Karpas-422 (cell line): ENCODE measurements around the gene VEPH1. TPM values are rescaled to one million over a fixed set of nuclear protein-coding genes. Genes with fewer than 3 reads are reported as not detected.

ENCODE experiments used
- DNase-seq: peaks from one replicate; pipeline ENCODE4 v3.0.0-alpha.2; 2015
- H2AFZ ChIP-seq: fragments of 200-600 bp; sonication (generic); 2 replicates; pipeline ENCODE4 v1.6.1; 2014; ENCODE audit warnings: antibody characterized with exemption, low read length, mixed read lengths
- H3K27ac ChIP-seq: fragments of 200-600 bp; sonication (generic); 2 replicates; pipeline ENCODE4 v1.5.1; 2014; ENCODE audit warnings: mild to moderate bottlenecking, low read length, moderate library complexity
- H3K27me3 ChIP-seq: fragments of 200-600 bp; sonication (generic); 2 replicates; pipeline ENCODE4 v1.6.1; 2014; ENCODE audit warnings: low read length, mixed read lengths
- H3K36me3 ChIP-seq: fragments of 200-600 bp; sonication (generic); 2 replicates; pipeline ENCODE4 v1.6.1; 2014; ENCODE audit warnings: low read length, mixed read lengths; ENCODE audit not compliant: insufficient read depth
- H3K4me1 ChIP-seq: fragments of 200-600 bp; sonication (generic); 2 replicates; pipeline ENCODE4 v1.6.1; 2014; ENCODE audit warnings: mild to moderate bottlenecking, low read length, mixed read lengths
- H3K4me2 ChIP-seq: fragments of 200-600 bp; sonication (generic); 2 replicates; pipeline ENCODE4 v1.6.1; 2014; ENCODE audit warnings: low read length, low read depth, mild to moderate bottlenecking; ENCODE audit not compliant: poor library complexity, severe bottlenecking
- H3K4me3 ChIP-seq: fragments of 200-600 bp; sonication (generic); 2 replicates; pipeline ENCODE4 v1.5.1; 2014; ENCODE audit warnings: mild to moderate bottlenecking, antibody characterized with exemption, low read length, mixed read lengths
- H3K79me2 ChIP-seq: fragments of 200-600 bp; sonication (generic); 2 replicates; pipeline ENCODE4 v1.6.1; 2014; ENCODE audit warnings: mild to moderate bottlenecking, low read length, mixed read lengths
- H3K9ac ChIP-seq: fragments of 200-600 bp; sonication (generic); 2 replicates; pipeline ENCODE4 v1.6.0; 2014; ENCODE audit warnings: low read length
- H3K9me2 ChIP-seq: fragments of 200-600 bp; sonication (generic), shearing (Covaris generic); replicated peaks from 2 replicates; pipeline ENCODE4 v1.6.0; 2014; ENCODE audit warnings: mild to moderate bottlenecking, low read length, moderate library complexity; ENCODE audit not compliant: insufficient read depth
- H3K9me3 ChIP-seq: fragments of 300-700, 200-600 bp; sonication (generic); 2 replicates; pipeline ENCODE4 v1.6.1; 2014; ENCODE audit warnings: low read length, mixed read lengths
- H4K20me1 ChIP-seq: fragments of 200-600 bp; sonication (generic); 2 replicates; pipeline ENCODE4 v1.6.1; 2014; ENCODE audit warnings: mild to moderate bottlenecking, antibody characterized with exemption, low read length, low read depth; ENCODE audit not compliant: insufficient read depth
- total RNA-seq: library from RNA; depleted of rRNA; stranded (reverse); fragments of >200 nt; shearing (Covaris generic); gene quantifications from 2 replicates; pipeline ENCODE4 v1.2.3, GENCODE V29; 2014; ENCODE audit warnings: low replicate concordance

VEPH1 gene
- total RNA-seq, 1 experiment from 2014 or later, result not detected

GRCh38 chr3:157235291-157235690 is 267.9 kb downstream of the VEPH1 start:
- Histone ChIP-seq H3K9me3 (no peaks in the 10 kb centered on the region), H2AFZ (no peak overlapping the region), H3K36me3 (no peaks in the 10 kb centered on the region), H3K79me2 (no peaks in the 10 kb centered on the region), H3K4me1 (peaks cover 3% of the 10 kb centered on the region), H3K4me3 (no peak overlapping the region), H4K20me1 (no peaks in the 10 kb centered on the region), H3K9ac (no peak overlapping the region), H3K9me2 (no peaks in the 10 kb centered on the region), H3K27me3 (no peaks in the 10 kb centered on the region), H3K4me2 (no peak overlapping the region), H3K27ac (no peak overlapping the region)
- DNase-seq, result no peak

- Histone ChIP-seq H2AFZ (no peak overlapping the region), H3K36me3 (no peaks in the 10 kb centered on the region), H3K79me2 (no peaks in the 10 kb centered on the region), H3K9me2 (no peaks in the 10 kb centered on the region), H3K4me2 (no peak overlapping the region), H3K27ac (no peak overlapping the region), H3K9me3 (no peaks in the 10 kb centered on the region), H3K4me3 (no peak overlapping the region), H3K27me3 (no peaks in the 10 kb centered on the region), H3K4me1 (peaks cover under 1% of the 10 kb centered on the region), H3K9ac (no peak overlapping the region), H4K20me1 (no peaks in the 10 kb centered on the region)
- DNase-seq, result no peak
Observed at GRCh38 chr3:157233923-157234322, 269.3 kb downstream of the VEPH1 start.

- H3K79me2 ChIP-seq, result no peaks in the 10 kb centered on the region
- DNase-seq, result no peak
- no peaks in the 10 kb centered on the region for H4K20me1 ChIP-seq
- no peak overlapping the region for H3K9ac ChIP-seq
- H3K27ac ChIP-seq, result no peak overlapping the region
- H3K4me2 ChIP-seq, result no peak overlapping the region
- no peak overlapping the region for H3K4me3 ChIP-seq
- no peaks in the 10 kb centered on the region for H3K9me3 ChIP-seq
- no peak overlapping the region for H2AFZ ChIP-seq
- no peaks in the 10 kb centered on the region for H3K36me3 ChIP-seq
- no peaks in the 10 kb centered on the region for H3K9me2 ChIP-seq
- no peaks in the 10 kb centered on the region for H3K27me3 ChIP-seq
- H3K4me1 ChIP-seq, result no peaks in the 10 kb centered on the region
Observed at GRCh38 chr3:157232141-157232540, 271.1 kb downstream of the VEPH1 start.

- H3K4me1 ChIP-seq, result no peaks in the 10 kb centered on the region
- H3K79me2 ChIP-seq, result no peaks in the 10 kb centered on the region
- H3K36me3 ChIP-seq, result no peaks in the 10 kb centered on the region
- no peak overlapping the region for H3K9ac ChIP-seq
- no peak for DNase-seq
- H3K4me3 ChIP-seq, result no peak overlapping the region
- H4K20me1 ChIP-seq, result no peaks in the 10 kb centered on the region
- no peak overlapping the region for H2AFZ ChIP-seq
- no peak overlapping the region for H3K27ac ChIP-seq
- no peaks in the 10 kb centered on the region for H3K9me3 ChIP-seq
- no peak overlapping the region for H3K4me2 ChIP-seq
- H3K9me2 ChIP-seq, result no peaks in the 10 kb centered on the region
- no peaks in the 10 kb centered on the region for H3K27me3 ChIP-seq
Observed at GRCh38 chr3:157231071-157231470, 272.1 kb downstream of the VEPH1 start.

GRCh38 chr3:157226173-157226847 is 276.9 kb downstream of the VEPH1 start:
- no peak overlapping the region for H3K4me3 ChIP-seq
- H3K9me3 ChIP-seq, result no peaks in the 10 kb centered on the region
- no peaks in the 10 kb centered on the region for H3K9me2 ChIP-seq
- H3K4me2 ChIP-seq, result no peak overlapping the region
- no peak overlapping the region for H2AFZ ChIP-seq
- no peak for DNase-seq
- no peaks in the 10 kb centered on the region for H3K36me3 ChIP-seq
- no peaks in the 10 kb centered on the region for H4K20me1 ChIP-seq
- H3K4me1 ChIP-seq, result no peaks in the 10 kb centered on the region
- no peaks in the 10 kb centered on the region for H3K79me2 ChIP-seq
- H3K9ac ChIP-seq, result no peak overlapping the region
- H3K27ac ChIP-seq, result no peak overlapping the region
- no peaks in the 10 kb centered on the region for H3K27me3 ChIP-seq

GRCh38 chr3:157225001-157225400 is 278.2 kb downstream of the VEPH1 start:
- Histone ChIP-seq H4K20me1 (no peaks in the 10 kb centered on the region), H3K27me3 (no peaks in the 10 kb centered on the region), H3K27ac (no peak overlapping the region), H3K4me1 (no peaks in the 10 kb centered on the region), H3K9me3 (no peaks in the 10 kb centered on the region), H3K4me3 (no peak overlapping the region), H3K79me2 (no peaks in the 10 kb centered on the region), H3K9ac (no peak overlapping the region), H3K9me2 (no peaks in the 10 kb centered on the region), H3K4me2 (no peak overlapping the region), H2AFZ (no peak overlapping the region), H3K36me3 (no peaks in the 10 kb centered on the region)
- no peak for DNase-seq

- Histone ChIP-seq H3K79me2 (no peaks in the 10 kb centered on the region), H3K27ac (no peak overlapping the region), H3K36me3 (no peaks in the 10 kb centered on the region), H3K4me2 (no peak overlapping the region), H3K9ac (no peak overlapping the region), H4K20me1 (no peaks in the 10 kb centered on the region), H3K4me1 (no peaks in the 10 kb centered on the region), H3K9me2 (no peaks in the 10 kb centered on the region), H2AFZ (no peak overlapping the region), H3K4me3 (no peak overlapping the region), H3K27me3 (no peaks in the 10 kb centered on the region), H3K9me3 (no peaks in the 10 kb centered on the region)
- DNase-seq, result no peak
Observed at GRCh38 chr3:157220883-157221282, 282.3 kb downstream of the VEPH1 start.

GRCh38 chr3:157220211-157220610 is 283.0 kb downstream of the VEPH1 start:
- Histone ChIP-seq H3K9me2 (no peaks in the 10 kb centered on the region), H3K27me3 (no peaks in the 10 kb centered on the region), H3K9me3 (no peaks in the 10 kb centered on the region), H3K79me2 (no peaks in the 10 kb centered on the region), H3K4me2 (no peak overlapping the region), H3K9ac (no peak overlapping the region), H3K27ac (no peak overlapping the region), H4K20me1 (no peaks in the 10 kb centered on the region), H3K4me1 (no peaks in the 10 kb centered on the region), H3K36me3 (no peaks in the 10 kb centered on the region), H2AFZ (no peak overlapping the region), H3K4me3 (no peak overlapping the region)
- DNase-seq, result no peak
